GM04504 (cell line): Measurements from ENCODE around the gene C6orf163.

Experiments
- DNase-seq: peaks from one replicate; pipeline ENCODE4 v3.0.0-alpha.2; 2012; ENCODE audit warnings: low read depth

Gene C6orf163

DNA sequence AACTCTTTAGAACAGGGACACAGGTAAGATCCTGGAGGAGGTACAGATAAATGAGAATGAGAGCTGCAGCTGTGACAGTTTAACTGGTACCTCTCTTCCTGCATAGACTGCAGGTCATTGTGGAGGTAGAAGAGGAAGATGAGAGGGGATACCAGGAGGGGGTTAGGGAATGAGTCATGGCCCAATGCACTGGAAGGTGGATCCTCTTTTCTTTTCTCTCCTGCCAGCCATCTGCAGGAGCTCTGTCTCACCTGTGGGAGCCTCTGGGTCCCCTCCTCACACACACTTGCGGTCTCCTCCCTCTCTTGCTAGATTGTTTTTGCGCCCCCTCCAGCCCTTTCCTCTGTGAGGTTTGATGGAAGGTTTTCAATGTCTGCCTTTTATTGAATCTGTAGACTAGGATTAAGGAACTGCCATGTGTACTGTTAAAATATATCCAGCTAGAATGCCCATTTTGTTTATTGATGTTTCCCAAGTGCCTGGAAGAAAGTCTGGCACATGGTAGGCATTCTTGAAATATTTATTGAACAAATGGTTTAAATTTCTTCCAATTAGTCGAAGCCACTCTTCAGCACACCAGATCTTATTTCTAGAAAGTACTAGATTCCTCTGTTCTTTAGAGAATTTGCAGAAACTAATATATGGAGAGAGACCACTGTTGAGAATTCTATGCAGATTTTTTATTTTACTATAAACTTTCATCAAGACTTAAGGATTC, 13.0 kb downstream of the C6orf163 start:
- DNase-seq = no peak

GRCh38 chr6:87364602-87365252, 20.1 kb downstream of the C6orf163 start:
- DNase-seq = no peak

GRCh38 chr6:87366072-87366827, 21.6 kb downstream of the C6orf163 start:
- DNase-seq = no peak

DNA sequence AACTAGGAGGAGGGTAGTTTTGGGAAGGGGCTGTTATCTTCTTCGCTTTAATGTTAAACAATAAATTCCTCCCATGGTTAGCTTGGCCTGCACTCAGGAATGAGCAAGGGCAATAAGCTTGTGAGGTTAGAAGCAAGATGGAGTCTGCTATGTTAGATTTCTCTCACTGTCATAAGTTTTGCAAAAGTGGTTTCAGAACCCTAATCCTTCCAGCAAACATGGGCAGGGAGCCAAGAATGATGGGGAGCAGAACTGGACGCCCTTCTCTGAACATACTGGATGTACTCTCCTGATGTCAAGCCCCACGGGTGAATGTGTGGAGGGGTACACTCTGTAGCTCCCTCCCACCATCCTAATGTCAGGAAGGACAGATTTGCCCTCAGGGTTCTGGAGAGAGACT, 22.3 kb downstream of the C6orf163 start:
- no peak for DNase-seq

- no peak for DNase-seq
These were observed 28.8 kb downstream of the C6orf163 start for GRCh38 chr6:87373377-87373776.

DNA sequence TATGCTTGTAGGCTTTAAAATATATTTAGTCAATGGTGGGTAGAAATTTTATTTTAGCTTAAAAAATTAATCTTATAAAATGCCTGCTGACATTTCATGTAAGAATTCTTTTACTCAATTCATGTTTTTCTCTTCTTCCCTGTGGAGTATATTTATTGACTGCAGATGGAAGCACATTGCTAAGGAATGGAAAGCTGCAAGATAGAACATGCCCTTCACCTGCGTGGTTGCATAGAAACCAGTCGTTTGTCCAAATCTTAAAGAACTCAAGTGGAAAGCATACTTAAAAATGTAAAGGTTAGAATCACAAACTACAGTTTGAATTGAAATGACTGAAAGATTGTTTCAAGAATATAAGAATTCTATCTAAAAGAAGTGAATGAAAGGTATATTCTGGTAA, 30.7 kb downstream of the C6orf163 start:
- DNase-seq = no peak

GRCh38 chr6:87376643-87377042, 32.0 kb downstream of the C6orf163 start:
- DNase-seq = no peak

- DNase-seq = no peak
These were observed 34.3 kb downstream of the C6orf163 start for GRCh38 chr6:87378947-87379346.

GRCh38 chr6:87382861-87383260, 38.2 kb downstream of the C6orf163 start:
- DNase-seq = no peak

GRCh38 chr6:87384038-87384437, 39.4 kb downstream of the C6orf163 start:
- DNase-seq = no peak

DNA sequence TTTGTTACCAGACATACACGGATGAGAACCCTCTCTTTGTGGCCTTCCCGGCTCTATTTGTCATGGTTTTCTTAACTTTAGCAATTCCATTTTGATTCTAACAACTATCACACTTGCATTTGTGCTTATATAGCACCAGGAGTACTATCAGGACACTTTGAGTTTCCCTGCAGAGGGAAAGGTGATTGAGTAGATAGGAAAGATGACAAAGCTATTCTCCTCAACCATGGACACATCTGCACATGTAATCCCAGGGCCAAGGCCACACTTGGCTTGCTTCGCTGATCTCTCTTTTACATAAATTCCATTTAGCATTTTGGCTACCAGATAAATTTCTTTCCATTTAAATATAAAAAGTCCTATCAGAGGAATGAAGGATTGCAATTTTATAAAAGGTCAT, 39.8 kb downstream of the C6orf163 start:
- DNase-seq = no peak

- DNase-seq = peak; percentile 10
These were observed 46.7 kb downstream of the C6orf163 start for GRCh38 chr6:87391334-87391733.

- DNase-seq = peak; percentile 18
These were observed 48.5 kb downstream of the C6orf163 start for GRCh38 chr6:87393026-87393622.

DNA sequence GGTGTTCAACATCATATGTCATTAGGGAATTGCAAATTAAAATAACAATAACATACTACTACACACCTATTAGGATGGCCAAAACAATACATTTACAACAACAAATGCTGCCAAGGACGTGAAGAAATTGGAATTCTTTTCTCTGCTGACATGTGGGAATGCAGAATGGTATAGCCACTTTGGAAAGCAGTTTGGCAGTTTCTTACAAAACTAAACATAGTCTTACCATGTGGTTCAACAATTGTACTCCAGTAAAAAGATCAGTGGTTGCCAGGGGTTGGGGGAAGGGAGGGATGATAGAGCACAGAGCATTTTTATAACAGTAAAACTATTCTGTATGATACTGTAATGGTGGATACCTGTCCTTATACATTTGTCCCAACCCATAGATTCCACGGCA, 50.8 kb downstream of the C6orf163 start:
- no peak for DNase-seq

DNA sequence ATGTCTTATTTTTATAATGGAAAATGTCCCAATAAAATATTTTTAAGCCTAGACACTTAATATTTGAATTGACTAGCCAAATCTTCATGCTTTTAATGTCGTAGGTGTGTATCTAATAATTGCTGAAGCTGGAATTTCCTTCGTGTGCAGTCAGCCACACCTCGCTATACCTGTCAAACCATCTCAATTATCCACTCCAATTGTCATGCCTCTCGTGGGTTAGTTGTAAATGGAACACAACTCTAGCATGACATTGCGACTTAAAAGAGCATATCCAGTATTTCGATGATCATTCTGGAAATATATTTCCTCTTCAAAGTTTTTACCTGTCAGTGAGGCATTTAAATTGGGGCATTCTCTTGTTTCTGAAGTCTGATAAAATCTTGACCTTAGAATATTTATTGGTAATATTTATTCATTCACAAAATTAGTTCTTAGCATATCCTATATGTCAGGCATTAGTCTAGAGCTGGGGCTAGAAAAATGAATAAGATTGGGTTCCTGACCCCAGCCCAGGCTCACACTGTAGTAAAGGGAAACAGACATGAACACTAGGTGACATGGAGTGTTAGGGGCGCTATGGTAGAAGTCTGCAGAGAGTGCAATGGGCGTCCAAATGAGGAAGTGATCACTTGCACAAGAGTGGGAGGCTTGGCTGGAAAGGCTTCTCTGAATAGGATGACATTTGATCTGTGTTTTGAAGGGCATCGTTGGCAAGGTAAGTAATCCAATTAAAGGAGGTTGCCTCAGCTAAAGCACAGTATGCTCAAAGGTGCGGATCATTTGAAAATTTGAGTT, 52.2 kb downstream of the C6orf163 start:
- no peak for DNase-seq

DNA sequence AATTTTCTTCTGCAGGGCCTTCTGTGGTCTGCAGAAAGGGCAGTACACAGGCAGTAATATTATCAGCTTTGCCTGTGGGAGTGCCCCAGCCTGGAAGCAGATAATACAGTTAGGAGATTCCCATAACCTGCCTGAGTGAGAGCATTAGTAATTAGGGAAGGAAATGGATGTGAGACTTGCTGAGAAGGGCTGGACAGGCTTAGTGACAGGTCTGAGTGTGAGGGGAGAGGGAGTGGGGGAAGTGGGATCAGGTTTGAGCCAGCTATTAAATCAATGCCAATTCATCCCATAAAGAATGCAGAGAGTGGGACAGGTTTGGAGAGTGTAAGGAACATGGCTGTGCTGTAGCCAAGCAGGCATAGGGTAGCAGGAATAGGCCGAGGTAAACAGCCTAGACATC, 53.0 kb downstream of the C6orf163 start:
- DNase-seq = no peak

DNA sequence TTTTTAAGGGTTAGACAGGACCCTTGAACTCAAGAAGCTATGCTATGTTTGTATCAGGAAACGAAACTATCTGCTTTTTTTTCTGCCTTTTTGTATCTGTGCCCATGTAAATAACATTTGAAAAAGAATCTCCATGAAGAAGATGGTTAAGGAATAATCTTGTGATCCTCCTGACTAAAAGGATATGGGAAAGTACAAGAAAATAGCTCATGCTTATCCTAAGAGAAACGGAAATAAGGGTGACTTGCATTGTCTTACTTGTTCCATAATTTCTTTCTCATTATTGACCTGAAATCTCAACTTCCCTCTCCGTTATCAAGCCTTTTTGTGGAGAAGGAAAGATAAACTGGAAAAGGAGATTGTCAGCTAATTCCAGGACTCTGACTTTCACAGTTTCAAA, 57.2 kb downstream of the C6orf163 start:
- DNase-seq = no peak

- peak; percentile 2 for DNase-seq
These were observed 62.9 kb downstream of the C6orf163 start for GRCh38 chr6:87407561-87407900.

GRCh38 chr6:87407901-87408720, 63.5 kb downstream of the C6orf163 start, which contains the start of gene CFAP206:
TSS of gene CFAP206 (plus strand) at chr6:87407972. CDS start at chr6:87409840, 1,868 bp downstream.
- peak; percentile 61 for DNase-seq

GRCh38 chr6:87408721-87409155, 64.1 kb downstream of the C6orf163 start:
- DNase-seq = no peak
